HepG2 (cell line): ENCODE results near the gene SEC62. TPM values are rescaled to one million over a fixed set of nuclear protein-coding genes. Genes with fewer than 3 reads are reported as not detected.

Experiments
- ATF1 ChIP-seq: IDR thresholded peaks from 2 replicates; pipeline ENCODE4 v1.6.1; 2016; ENCODE audit warnings: mild to moderate bottlenecking, control low read depth
- FOSL1 ChIP-seq: sonication (generic); formaldehyde crosslinking; IDR thresholded peaks from 2 replicates; pipeline ENCODE4 v1.9.0; 2021; ENCODE audit warnings: missing genetic modification reagents, borderline replicate concordance
- HOXA3 ChIP-seq: sonication (generic); formaldehyde crosslinking; IDR thresholded peaks from 2 replicates; pipeline ENCODE4 v1.5.0; 2020; ENCODE audit warnings: missing genetic modification reagents
- ISL2 ChIP-seq: sonication (generic); formaldehyde crosslinking; IDR thresholded peaks from 2 replicates; pipeline ENCODE4 v1.5.0; 2020; ENCODE audit warnings: missing genetic modification reagents
- KDM5B ChIP-seq: sonication (generic); formaldehyde crosslinking; IDR thresholded peaks from 2 replicates; pipeline ENCODE4 v1.4.0; 2020; ENCODE audit warnings: missing genetic modification reagents, mild to moderate bottlenecking, borderline replicate concordance
- MAF1 ChIP-seq: sonication (generic); formaldehyde crosslinking; IDR thresholded peaks from 2 replicates; pipeline ENCODE4 v1.5.0; 2020; ENCODE audit warnings: missing genetic modification reagents, borderline replicate concordance
- MTA3 ChIP-seq: sonication (generic); formaldehyde crosslinking; IDR thresholded peaks from 2 replicates; pipeline ENCODE4 v1.4.0; 2020; ENCODE audit warnings: missing genetic modification reagents
- THYN1 ChIP-seq: sonication (generic); formaldehyde crosslinking; IDR thresholded peaks from 2 replicates; pipeline ENCODE4 v1.8.1; 2023; ENCODE audit warnings: low read depth, mild to moderate bottlenecking, moderate library complexity, missing genetic modification reagents, borderline replicate concordance
- ZNF34 ChIP-seq: sonication (generic); formaldehyde crosslinking; IDR thresholded peaks from 2 replicates; pipeline ENCODE4 v1.4.0; 2020; ENCODE audit warnings: mild to moderate bottlenecking, missing genetic modification reagents, borderline replicate concordance
- ZNF484 ChIP-seq: sonication (generic); formaldehyde crosslinking; IDR thresholded peaks from 2 replicates; pipeline ENCODE4 v1.5.1; 2020; ENCODE audit warnings: mild to moderate bottlenecking, low read depth, missing genetic modification reagents, borderline replicate concordance
- polyA plus RNA-seq, 8 experiments: library from polyadenylated mRNA; depleted of rRNA in 3 of 8; stranded (reverse) in 7 of 8; unstranded in 1 of 8; fragments of >200 nt; fragmentation: Illumina TruSeq in 4 of 8; extraction: Trizol in 4 of 8; gene quantifications; 2 replicates each; pipeline versions ENCODE4 v1.2.1 to v1.2.3, GENCODE V29; 2011 to 2016; ENCODE audit warnings: low read depth in 4 of 8, missing spikeins in 1 of 8, mixed read lengths in 1 of 8; ENCODE audit not compliant: insufficient read depth in 1 of 8
- total RNA-seq, 5 experiments: library from RNA; depleted of rRNA; stranded (reverse); fragments of >200 nt; fragmentation: Illumina TruSeq; extraction: Trizol; gene quantifications; 2 replicates each; pipeline ENCODE4 v1.2.3, GENCODE V29; 2016; ENCODE audit warnings: low read depth in 1 of 5
- TF ChIP-seq, protein P1 (sequence below): sonication (generic); formaldehyde crosslinking; IDR thresholded peaks from 2 replicates; pipeline ENCODE4 v1.9.0; 2021; ENCODE audit warnings: missing genetic modification reagents, borderline replicate concordance
- TF ChIP-seq, protein P2 (sequence below): sonication (generic); formaldehyde crosslinking; IDR thresholded peaks from 2 replicates; pipeline ENCODE4 v1.5.0; 2020; ENCODE audit warnings: mild to moderate bottlenecking, missing genetic modification reagents, borderline replicate concordance

The SEC62 gene
- total and polyA plus RNA-seq, 2 of the 13 experiments (the other 11 are each of a cell fraction or from before 2014, with no cell fraction given) = 54.0 to 68.7 TPM

DNA sequence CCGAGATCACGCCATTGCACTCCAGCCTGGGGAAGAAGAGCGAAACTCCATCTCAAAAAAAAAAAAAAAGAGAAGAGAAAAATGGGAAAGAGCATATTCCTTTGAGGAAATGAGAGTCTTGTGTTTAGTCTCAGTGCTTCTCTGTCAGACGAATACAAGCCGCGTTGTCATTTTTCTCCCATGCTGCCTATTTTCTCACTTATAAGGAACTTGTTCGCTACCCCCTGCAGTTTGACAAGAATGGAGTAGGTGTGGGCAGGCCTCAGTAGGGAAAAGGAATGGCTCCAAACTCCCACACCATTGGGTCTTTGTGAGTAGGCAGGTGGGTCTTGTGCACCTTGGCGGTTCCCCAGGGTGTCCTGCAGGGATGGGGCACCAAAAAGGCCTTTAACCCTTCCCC lies 77.7 kb downstream of the SEC62 start (continued):
- TF ChIP-seq, protein P1, sequence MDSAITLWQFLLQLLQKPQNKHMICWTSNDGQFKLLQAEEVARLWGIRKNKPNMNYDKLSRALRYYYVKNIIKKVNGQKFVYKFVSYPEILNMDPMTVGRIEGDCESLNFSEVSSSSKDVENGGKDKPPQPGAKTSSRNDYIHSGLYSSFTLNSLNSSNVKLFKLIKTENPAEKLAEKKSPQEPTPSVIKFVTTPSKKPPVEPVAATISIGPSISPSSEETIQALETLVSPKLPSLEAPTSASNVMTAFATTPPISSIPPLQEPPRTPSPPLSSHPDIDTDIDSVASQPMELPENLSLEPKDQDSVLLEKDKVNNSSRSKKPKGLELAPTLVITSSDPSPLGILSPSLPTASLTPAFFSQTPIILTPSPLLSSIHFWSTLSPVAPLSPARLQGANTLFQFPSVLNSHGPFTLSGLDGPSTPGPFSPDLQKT (CRISPR knock-in tag) = no peak
- no peak for TF ChIP-seq HOXA3
- no peak for TF ChIP-seq MAF1 (CRISPR knock-in tag)
- no peak for TF ChIP-seq ATF1 (CRISPR knock-in tag)
- no peak for TF ChIP-seq ZNF484
- TF ChIP-seq KDM5B = no peak
- TF ChIP-seq FOSL1 = no peak
- TF ChIP-seq ISL2 (CRISPR knock-in tag) = no peak
- no peak for TF ChIP-seq MTA3 (CRISPR knock-in tag)
- no peak for TF ChIP-seq ZNF34 (CRISPR knock-in tag)
- TF ChIP-seq, protein P2, sequence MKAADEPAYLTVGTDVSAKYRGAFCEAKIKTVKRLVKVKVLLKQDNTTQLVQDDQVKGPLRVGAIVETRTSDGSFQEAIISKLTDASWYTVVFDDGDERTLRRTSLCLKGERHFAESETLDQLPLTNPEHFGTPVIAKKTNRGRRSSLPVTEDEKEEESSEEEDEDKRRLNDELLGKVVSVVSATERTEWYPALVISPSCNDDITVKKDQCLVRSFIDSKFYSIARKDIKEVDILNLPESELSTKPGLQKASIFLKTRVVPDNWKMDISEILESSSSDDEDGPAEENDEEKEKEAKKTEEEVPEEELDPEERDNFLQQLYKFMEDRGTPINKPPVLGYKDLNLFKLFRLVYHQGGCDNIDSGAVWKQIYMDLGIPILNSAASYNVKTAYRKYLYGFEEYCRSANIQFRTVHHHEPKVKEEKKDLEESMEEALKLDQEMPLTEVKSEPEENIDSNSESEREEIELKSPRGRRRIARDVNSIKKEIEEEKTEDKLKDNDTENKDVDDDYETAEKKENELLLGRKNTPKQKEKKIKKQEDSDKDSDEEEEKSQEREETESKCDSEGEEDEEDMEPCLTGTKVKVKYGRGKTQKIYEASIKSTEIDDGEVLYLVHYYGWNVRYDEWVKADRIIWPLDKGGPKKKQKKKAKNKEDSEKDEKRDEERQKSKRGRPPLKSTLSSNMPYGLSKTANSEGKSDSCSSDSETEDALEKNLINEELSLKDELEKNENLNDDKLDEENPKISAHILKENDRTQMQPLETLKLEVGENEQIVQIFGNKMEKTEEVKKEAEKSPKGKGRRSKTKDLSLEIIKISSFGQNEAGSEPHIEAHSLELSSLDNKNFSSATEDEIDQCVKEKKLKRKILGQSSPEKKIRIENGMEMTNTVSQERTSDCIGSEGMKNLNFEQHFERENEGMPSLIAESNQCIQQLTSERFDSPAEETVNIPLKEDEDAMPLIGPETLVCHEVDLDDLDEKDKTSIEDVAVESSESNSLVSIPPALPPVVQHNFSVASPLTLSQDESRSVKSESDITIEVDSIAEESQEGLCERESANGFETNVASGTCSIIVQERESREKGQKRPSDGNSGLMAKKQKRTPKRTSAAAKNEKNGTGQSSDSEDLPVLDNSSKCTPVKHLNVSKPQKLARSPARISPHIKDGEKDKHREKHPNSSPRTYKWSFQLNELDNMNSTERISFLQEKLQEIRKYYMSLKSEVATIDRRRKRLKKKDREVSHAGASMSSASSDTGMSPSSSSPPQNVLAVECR = no peak
- TF ChIP-seq THYN1 (CRISPR knock-in tag) = no peak
